Activated CD4-positive, alpha-beta T cell treated with anti-CD3 and anti-CD28 coated beads, Interleukin-10, Interleukin-2, amounts not matched to agents 100 ng/mL and 50 ng/mL, durations not matched to agents 16 hours and 8 hours (primary cell): Measurements from ENCODE around the gene ABCA4.
"Not testable (repeated sequence)": the region's sequence is repeated elsewhere in the genome, so short reads cannot be mapped to it uniquely, and the experiment has no call there.

Source experiments
- DNase-seq: peaks from one replicate; pipeline ENCODE4 v3.0.0-alpha.2; 2020

The ABCA4 gene

GRCh38 chr1:94120991-94121390, at the start of gene ABCA4:
ABCA4 (minus strand) TSS chr1:94121148; CDS start chr1:94121045, 103 bp downstream.
- no peak for DNase-seq

GRCh38 chr1:94169126-94169525, 48.2 kb upstream of the ABCA4 start:
- no peak for DNase-seq

DNA sequence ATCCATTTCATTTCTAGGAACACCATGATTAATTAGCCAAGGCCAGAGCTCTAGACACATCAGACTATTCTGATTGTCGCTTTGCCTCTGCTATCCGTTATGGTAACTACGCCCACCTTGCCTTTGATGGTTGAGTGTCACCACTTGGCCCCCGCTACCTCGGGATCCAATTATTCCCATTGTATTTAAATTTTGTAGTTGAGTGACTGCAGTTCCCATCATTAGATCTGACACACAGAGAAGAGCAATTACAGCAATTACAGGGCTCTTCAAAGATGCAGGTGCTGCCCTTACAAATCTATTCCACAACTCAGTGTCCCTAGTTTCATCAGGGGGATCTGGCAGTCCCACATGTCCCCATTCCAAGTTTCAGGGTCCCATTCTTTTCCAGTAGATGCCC, 44.9 kb upstream of the ABCA4 start:
- no peak for DNase-seq

GRCh38 chr1:94164885-94165284, 43.9 kb upstream of the ABCA4 start:
- DNase-seq = not testable (repeated sequence)

DNA sequence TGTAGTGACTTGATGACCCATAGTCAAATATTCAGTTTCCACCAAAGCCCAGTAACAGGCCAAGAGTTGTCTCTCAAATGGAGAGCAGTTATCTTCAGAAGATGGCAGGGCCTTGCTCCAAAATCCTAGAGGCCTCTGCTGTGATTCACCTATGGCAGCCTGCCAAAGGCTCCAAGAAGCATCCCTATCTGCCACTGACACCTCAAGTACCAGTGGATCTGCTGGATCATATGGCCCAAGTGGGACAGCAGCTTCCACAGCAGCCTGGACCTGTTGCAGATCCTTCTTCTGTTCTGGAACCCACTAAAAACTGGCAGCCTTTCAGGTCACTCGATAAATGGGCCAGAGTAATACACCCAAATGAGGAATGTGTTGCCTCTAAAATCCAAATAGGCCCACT, 43.2 kb upstream of the ABCA4 start:
- not testable (repeated sequence) for DNase-seq

- not testable (repeated sequence) for DNase-seq
Observed at GRCh38 chr1:94163249-94163648, 42.3 kb upstream of the ABCA4 start.

DNA sequence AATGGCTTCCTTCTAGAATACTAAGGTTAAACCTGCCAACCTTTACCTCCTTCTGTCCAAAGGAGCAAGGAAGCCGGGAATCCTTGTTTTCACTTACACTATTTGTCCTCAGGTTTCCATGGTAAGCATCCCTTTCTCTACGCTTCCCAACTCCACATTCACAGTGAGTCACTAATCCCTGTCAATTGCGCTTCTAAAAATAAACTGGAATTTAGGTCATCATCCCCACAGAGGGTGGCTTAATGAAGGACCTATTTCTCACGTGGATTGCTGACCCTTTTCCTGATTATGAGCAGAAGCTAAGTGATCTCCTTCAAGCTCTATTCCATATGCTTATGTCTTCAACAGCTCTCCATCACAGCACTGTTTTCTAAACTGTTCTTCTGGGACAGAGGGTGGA, 39.9 kb upstream of the ABCA4 start:
- no peak for DNase-seq

- DNase-seq = no peak
Observed at GRCh38 chr1:94156096-94156625, 35.2 kb upstream of the ABCA4 start.

- DNase-seq = no peak
Observed at GRCh38 chr1:94154989-94155388, 34.0 kb upstream of the ABCA4 start.

DNA sequence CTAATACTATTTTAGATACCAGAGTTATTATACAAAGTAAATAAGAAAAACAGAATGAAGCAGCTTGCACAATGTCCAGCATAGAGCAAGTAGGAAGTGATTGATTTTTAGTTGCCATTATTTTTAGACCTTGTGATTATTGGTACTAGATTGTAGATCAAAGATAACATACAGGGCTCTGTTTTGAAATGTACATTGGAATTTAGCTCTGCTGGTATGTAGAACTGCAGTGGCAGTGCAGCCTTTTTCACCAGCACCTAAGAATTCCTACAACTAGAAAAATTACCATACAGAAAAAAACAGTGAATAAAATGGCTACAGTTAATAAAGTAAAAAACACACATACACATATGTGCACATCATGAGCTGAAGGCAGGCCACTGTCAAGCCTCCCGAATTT, 32.2 kb upstream of the ABCA4 start:
- no peak for DNase-seq

DNA sequence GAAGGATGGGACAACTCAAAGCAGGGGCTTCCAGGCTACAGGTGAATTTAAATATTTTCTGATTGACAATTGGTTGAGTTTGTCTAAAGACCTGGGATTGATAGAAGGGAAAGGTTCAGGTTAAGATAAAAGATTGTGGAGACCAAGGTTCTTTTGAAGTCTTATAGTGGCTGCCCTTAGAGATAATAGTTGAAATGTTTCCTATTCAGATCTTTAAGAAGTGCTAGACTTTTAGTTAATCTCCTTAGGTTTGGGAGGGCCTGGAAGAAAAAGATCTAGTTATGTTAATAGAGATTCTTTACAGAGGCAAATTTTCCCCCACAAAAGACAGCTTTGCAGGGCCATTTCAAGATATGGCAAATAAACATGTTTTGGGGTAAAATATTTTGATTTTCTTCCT, 28.2 kb upstream of the ABCA4 start:
- not testable (repeated sequence) for DNase-seq

GRCh38 chr1:94146273-94146672, 25.3 kb upstream of the ABCA4 start:
- no peak for DNase-seq

- DNase-seq = no peak
Observed at GRCh38 chr1:94144836-94145235, 23.9 kb upstream of the ABCA4 start.

DNA sequence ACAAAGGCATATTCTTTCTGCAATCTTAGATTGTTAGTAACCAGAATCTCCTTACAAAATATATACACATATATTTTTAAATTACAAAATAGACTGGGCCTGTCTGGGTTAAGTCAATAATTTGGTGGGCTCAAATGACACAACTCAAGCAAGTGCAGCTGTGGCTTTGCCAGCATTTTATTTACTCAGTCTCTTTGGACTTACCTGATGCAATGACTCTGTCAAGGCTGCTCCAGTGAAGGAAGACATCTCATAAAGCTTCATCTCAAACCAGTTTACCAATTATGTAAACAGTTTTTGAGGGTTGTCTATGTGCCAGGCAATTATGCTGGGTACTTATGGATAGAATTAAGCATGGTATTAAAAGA, 22.8 kb upstream of the ABCA4 start:
- no peak for DNase-seq

GRCh38 chr1:94143173-94143808, 22.3 kb upstream of the ABCA4 start:
- DNase-seq = no peak

GRCh38 chr1:94142583-94142982, 21.6 kb upstream of the ABCA4 start:
- no peak for DNase-seq

DNA sequence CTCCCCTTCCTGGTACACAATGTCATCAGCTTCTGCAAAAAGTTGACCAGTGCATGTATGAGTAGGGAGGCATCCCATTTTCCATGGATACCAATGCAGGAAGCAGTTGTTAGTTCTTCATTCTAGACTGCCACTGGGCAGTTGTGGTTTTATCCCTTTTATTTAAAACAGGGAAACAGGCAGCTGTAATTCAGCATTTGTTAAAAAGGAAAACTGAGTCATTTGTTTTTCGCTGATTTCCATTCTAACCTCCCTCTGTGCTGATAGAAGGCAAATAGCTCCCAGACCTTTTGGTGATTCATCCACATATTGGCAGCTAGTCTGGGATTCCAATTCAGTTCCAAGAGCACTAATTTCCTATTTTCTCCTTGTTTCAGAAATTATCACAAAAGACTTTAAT, 21.1 kb upstream of the ABCA4 start:
- no peak for DNase-seq

DNA sequence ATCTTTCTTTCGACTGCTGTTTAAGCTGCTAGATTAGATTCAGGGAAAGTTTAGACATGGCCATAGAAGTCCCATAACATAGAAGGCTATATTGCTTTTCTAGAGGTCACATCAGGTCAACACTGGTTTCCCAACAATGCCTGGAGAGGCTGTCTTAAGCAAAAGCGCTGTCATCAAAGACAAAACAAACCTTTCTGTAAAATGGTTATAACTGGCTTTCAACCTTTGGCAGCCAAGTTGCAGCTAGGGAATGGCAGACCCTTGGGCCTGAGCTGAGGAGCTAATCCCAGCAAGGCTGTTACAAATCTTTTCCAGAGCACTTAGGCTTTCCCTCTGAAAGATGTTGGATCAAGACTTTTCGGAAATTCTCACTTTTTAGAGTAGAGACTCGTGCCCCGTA, 11.2 kb upstream of the ABCA4 start:
- DNase-seq = no peak

GRCh38 chr1:94130851-94131595, 10.1 kb upstream of the ABCA4 start:
- no peak for DNase-seq

DNA sequence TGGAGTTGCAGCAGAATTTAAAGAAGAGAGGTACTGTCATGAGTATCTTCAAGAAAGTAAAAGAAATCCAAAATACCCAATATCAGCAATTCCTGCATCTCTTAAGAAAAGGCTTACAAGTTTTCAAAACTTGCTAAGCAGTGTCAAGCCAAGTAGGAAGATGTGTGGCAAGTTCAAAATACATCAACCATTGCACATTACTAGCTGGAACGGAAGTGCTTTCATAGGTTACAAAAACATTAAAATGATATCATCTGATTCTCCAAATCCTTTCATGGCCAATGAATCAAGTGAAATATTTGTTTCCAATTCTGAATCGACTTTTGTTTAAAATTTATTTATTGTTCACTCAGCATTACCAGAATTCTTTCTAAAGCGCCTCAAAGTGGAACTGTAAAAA, 5.7 kb upstream of the ABCA4 start:
- DNase-seq = no peak

- no peak for DNase-seq
Observed at GRCh38 chr1:94125551-94126514, 4.9 kb upstream of the ABCA4 start.

DNA sequence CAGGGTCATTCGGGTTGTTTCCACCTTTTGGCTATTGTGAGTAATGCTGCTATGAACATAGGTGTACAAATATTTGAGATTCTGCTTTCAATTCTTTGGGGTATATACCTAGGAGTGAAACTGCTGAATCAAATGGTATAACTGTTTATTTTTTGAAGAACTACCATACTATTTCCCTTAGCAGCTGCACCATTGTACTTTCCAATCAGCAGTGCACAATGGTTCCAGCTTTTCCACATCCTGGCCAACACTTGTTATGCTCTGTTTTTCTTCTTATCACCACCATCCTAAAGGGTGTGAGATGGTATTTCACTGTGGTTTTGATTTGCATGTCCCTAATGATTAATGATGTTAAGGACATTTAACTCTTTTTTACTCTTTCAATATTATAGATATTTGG, 3.6 kb upstream of the ABCA4 start:
- DNase-seq = no peak

- DNase-seq = no peak
Observed at GRCh38 chr1:94122201-94122970, 1.4 kb upstream of the ABCA4 start.
